GM19395 (cell line): ENCODE data around the gene HBA1.
"Not testable (repeated sequence)": the region's sequence is repeated elsewhere in the genome, so short reads cannot be mapped to it uniquely, and the experiment has no call there.

Experiments
- ATAC-seq: cut with Tn5 transposase; IDR thresholded peaks from one replicate; pipeline ENCODE4 v1.9.1; 2021; ENCODE audit warnings: mild to moderate bottlenecking, moderate library complexity; ENCODE audit not compliant: unreplicated experiment

The HBA1 gene

GRCh38 chr16:159136-159849 lies 17.2 kb upstream of the HBA1 start:
- no peak for ATAC-seq

GRCh38 chr16:160242-160641 lies 16.2 kb upstream of the HBA1 start:
- ATAC-seq = not testable (repeated sequence)

GRCh38 chr16:160691-161190 lies 15.7 kb upstream of the HBA1 start:
- ATAC-seq = no peak

GRCh38 chr16:162271-162991 lies 14.0 kb upstream of the HBA1 start:
- no peak for ATAC-seq

- ATAC-seq = not testable (repeated sequence)
Measured at GRCh38 chr16:163139-163538, 13.3 kb upstream of the HBA1 start.

GRCh38 chr16:163696-164095 lies 12.8 kb upstream of the HBA1 start:
- not testable (repeated sequence) for ATAC-seq

- ATAC-seq = not testable (repeated sequence)
Measured at GRCh38 chr16:164134-164823, 12.2 kb upstream of the HBA1 start.

GRCh38 chr16:164827-165538 lies 11.5 kb upstream of the HBA1 start:
- ATAC-seq = no peak

GRCh38 chr16:165539-166374 lies 10.7 kb upstream of the HBA1 start, which contains the start of gene HBM:
Gene HBM, plus strand, starts transcription at chr16:165978. Its CDS starts 20 bp downstream, at chr16:165998.
- ATAC-seq = no peak

- ATAC-seq = no peak
Measured at GRCh38 chr16:166375-167121, 9.9 kb upstream of the HBA1 start.

GRCh38 chr16:167122-167690 lies 9.3 kb upstream of the HBA1 start:
- no peak for ATAC-seq

GRCh38 chr16:168424-168823 lies 8.1 kb upstream of the HBA1 start:
- ATAC-seq = no peak

- ATAC-seq = no peak
Measured at GRCh38 chr16:169014-169413, 7.5 kb upstream of the HBA1 start.

GRCh38 chr16:170088-170507 lies 6.4 kb upstream of the HBA1 start:
- ATAC-seq = not testable (repeated sequence)

GRCh38 chr16:170788-171187 lies 5.7 kb upstream of the HBA1 start:
- no peak for ATAC-seq

- not testable (repeated sequence) for ATAC-seq
Measured at GRCh38 chr16:172374-172941, 4.0 kb upstream of the HBA1 start, which contains the start of gene HBA2. Gene HBA2, plus strand, starts transcription at chr16:172876. Its CDS starts 37 bp downstream, at chr16:172913.

- not testable (repeated sequence) for ATAC-seq
Measured at GRCh38 chr16:173211-173854, 3.1 kb upstream of the HBA1 start.
